Activated CD4-positive, CD25-positive, alpha-beta regulatory T cell treated with anti-CD3 and anti-CD28 coated beads, Interleukin-2, amount 50 U/mL, for 16 hours (primary cell): ENCODE results near the gene C1orf116.
A peak's percentile ranks its signal among the peaks of the same experiment; 100 is the strongest.
"Not testable (repeated sequence)": the region's sequence is repeated elsewhere in the genome, so short reads cannot be mapped to it uniquely, and the experiment has no call there.

Experiments used
- DNase-seq: peaks from one replicate; pipeline ENCODE4 v3.0.0-alpha.2; 2020; ENCODE audit warnings: low read depth, low spot score

The C1orf116 gene

GRCh38 chr1:207058878-207059867 lies 26.6 kb upstream of the C1orf116 start:
- no peak for DNase-seq

GRCh38 chr1:207058252-207058651 lies 25.7 kb upstream of the C1orf116 start:
- DNase-seq, result no peak

DNA sequence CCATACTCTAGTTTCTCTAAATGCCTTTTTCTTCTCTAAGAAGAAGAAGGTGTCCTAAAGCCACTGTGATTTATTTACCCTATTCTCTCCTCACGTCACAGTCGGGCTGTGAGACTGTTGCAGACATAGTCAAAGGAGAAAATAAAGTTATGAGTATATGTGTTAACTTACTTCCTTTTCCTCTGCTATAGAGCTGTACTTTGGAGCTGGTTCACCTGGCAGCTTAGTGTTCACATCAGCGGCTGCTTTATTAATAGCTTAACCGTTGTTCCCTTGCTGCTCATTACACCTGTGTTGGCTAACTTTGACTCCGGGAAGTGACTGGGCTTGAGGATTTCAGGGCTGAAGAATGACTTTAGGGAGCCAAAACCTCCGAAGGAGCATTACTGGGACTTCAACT lies 24.1 kb upstream of the C1orf116 start:
- DNase-seq, result no peak

DNA sequence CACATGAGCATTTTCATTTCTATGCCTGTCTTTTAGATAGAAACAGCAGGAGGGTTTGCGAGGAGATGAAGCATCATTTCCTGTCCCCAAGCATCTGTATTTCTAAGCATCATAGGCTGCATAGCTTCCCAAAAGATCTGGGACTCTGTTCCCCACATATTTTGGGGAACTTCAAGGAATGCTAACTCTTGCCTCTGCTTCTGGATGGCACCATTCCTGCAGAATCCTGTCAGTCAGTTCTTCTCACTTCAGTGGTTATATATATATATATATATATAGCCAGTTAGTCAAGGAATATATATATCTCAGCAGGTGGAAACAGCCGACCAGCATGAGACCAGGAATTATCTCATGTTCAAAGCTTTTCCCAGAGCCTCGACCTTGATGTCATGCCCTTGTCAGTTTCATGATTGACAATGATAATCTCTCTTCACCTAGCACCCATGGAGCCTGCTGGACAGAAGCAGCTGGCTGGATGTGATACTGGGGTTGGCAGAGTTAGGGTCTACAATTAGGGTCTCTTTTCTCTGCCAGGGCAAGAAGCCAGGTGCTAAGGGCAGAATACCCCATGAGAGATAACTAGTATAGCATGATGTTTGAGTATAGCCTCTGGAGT lies 22.9 kb upstream of the C1orf116 start:
- no peak for DNase-seq

DNA sequence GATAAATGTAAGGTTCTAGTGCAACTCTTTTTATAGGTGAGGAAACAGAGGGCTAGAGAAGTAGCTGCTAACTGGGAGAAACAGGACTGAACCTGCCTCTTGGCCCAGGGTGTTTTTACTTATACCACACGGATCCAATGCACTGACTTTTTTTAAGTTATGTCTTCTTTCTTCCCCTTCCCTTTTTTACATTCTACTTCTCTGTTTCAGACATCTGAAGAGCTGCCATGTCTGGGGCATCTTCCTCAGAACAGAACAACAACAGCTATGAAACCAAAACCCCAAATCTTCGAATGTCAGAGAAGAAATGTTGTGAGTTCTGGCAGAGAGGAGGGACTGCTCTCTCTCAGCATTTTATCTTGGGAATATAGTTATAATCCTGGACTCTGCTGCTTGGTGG lies 21.9 kb upstream of the C1orf116 start:
- no peak for DNase-seq

DNA sequence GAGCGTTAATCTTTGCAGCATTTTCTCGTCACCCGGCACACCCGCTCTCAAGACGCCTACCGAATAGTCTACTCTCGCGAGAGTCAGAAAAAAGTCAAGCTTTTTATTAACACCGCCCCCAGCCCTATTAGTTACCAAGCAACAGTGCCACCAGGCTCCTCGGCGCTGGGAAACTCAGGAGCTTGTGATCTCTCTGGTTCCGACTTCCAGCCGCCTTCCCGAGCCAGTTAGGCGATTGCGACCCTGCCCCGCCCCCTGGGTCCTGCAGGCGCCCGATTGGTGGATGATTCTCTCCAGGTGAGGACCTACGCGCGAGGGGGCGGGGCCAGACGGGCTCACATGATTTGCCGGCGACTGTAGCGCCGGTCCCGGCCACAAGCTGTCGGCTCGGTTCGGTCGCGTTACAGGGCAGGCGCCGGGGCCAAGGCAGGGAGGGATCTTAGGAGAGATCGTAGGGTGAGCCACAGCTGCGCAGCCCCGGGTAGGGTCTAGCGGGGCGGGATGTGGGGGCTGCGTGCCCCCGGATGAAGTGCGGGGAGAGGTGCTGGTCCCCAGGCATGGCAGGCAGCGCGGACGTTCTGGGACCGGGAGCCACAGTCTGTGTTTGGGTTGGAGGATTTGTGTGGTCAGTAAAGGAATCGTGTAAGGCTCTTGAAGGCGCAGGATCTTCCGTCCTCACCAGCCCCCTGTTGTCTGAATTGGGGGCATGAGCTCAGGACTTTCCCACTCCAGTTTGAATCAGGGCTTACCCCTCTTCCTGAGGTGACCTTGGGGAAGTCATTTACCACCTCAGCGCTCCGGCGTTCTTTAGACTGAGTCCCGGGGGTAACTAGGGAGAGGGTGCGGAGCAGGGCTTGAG lies 20.6 kb upstream of the C1orf116 start, which contains the start of gene PFKFB2:
TSS of gene PFKFB2 (plus strand) at position 365 of the 859 bp plus-strand sequence. CDS start 1,443 bp downstream, outside the sequence.
- peak; percentile 84 for DNase-seq

GRCh38 chr1:207051191-207051943 lies 18.8 kb upstream of the C1orf116 start, which contains the start of gene YOD1:
Gene YOD1 (minus strand): TSS chr1:207051208. CDS start chr1:207051030, 178 bp downstream.
- no peak for DNase-seq

DNA sequence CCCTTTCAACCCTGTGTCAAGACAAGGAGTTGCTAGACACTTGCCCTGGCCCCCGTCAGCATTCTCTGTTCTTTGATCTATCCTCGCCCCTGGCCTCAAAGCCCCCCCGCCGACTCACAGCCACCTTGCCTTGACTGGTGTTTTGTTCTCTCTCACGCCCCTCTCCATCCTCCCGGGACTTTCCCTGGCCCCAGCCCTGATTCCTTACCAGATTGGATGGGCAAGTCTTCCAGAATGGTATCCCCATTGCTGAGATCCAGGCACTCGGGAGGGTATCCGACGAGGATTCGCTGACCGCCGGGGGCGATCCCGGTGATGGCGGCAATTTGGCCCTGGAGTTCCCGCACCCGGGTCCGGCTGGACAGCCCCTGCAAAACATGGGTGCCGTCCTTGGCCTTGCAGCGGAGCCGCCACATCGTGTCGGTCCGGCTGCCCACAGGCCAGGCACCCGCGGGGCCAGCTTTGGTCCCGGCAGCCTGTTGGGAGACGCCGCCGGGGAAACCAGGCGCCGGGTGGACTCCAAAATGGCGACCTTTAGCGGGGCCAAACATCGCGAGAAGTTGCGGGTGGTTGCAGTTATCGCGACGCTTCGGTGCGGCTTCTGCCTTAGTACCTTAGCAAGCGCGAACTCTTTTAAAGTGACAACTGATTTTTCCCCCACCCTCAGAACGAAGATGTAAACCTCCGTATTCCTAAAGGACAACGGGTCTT lies 18.1 kb upstream of the C1orf116 start:
- peak; percentile 74 for DNase-seq

GRCh38 chr1:207049974-207050391 lies 17.4 kb upstream of the C1orf116 start:
- peak; percentile 21 for DNase-seq

DNA sequence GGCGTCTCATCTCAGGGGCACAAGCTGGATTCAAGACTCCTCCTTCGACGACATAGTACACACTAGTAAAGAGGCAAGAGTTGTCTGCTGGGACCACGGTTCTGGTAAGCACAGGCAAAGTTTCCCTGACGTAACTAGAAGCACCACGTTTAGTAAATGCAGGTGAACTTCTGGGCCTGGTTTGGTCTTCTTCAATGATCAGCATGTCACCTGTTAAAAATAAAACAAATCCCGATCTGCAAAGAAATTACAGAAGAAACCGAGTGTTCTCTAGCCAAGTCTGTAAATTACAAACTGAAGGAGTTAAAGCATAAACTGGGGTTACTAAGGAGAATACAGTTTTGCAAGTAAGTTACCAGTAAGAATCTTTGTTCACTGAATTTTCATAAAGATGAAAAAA lies 17.0 kb upstream of the C1orf116 start:
- DNase-seq, result no peak

DNA sequence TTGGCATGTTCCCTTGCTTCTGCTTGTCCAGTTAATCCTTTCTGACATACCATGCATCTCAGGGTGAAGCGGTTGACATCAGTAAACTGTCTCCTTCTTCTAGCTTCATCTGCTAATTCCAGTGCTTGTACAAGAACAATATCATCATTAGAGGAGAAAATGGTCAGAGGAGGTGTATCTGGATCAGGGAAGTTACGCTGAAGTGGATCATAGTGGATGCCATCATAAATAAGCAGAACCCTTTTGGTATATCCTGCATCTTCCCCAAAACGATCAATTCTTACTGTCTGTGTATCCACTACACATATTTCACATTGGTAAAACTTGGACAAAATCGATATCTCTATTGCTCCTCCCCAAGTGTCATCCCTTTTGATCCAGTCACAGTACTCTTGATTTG lies 16.5 kb upstream of the C1orf116 start:
- no peak for DNase-seq

DNA sequence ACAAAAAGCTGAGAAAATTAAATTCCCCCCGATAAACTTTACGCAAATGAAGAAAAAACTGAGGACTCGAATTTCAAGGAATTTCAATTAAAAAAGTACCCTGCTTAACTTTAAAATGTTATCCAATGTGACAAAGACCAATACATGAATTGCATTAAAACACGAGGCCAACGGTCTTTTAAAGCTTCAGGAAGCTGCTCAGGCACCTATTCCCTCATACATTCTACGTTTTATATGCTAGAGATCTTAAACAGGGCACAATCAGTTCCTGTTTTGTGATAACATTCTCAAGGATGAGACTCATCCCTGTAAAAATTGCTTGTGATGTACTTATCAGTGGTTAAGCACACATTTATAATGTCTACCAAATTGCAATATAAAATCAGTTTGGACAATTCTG lies 15.5 kb upstream of the C1orf116 start:
- no peak for DNase-seq

- no peak for DNase-seq
Observed at GRCh38 chr1:207047505-207047904, 14.9 kb upstream of the C1orf116 start.

- no peak for DNase-seq
Observed at GRCh38 chr1:207045453-207045852, 12.9 kb upstream of the C1orf116 start.

GRCh38 chr1:207041397-207041796 lies 8.8 kb upstream of the C1orf116 start:
- not testable (repeated sequence) for DNase-seq

- DNase-seq, result no peak
Observed at GRCh38 chr1:207040181-207040533, 7.6 kb upstream of the C1orf116 start.

DNA sequence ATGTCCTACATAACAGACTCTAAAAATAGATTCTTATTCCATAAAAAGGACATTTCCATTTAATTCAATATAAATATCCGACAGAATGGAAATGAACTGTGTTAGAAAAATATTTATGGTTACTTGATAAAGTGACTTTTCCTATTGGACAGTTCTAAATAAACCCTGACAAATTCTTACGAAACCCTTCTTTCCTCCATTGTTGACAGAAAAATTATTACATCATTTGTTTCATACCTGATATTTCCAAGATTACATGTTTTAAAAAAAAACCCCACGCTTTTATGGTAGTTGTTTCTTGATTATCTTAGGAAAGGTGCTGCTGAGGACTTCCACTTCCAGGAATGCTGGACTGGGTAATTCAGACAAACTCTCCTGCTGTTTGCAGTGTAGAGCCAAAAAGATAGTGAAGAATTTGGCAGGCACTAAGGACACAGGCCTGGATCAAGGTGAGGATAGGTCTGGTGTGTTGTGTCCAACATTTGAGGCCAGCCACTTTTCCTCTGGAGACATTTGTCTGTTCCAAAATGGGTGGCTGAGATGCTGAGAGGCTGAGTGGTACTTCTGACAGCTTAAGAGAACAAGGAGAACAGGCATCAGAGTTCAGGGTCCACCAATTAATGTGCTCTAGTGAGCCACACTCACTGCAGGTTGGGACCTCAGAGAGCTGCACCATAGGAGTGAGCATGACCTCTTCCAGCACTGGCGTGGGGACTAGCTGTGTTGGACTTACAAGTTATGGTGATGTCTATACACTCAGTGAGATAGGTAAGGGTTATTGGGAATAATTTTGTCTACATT lies 7.0 kb upstream of the C1orf116 start:
- no peak for DNase-seq

- no peak for DNase-seq
Observed at GRCh38 chr1:207036865-207037264, 4.3 kb upstream of the C1orf116 start.

GRCh38 chr1:207035877-207036551 lies 3.5 kb upstream of the C1orf116 start:
- no peak for DNase-seq
